HG03060 (cell line): Measurements from ENCODE around the gene UBAP2L.
"Not testable (repeated sequence)": the region's sequence is repeated elsewhere in the genome, so short reads cannot be mapped to it uniquely, and the experiment has no call there.

Experiments used
- ATAC-seq: cut with Tn5 transposase; IDR thresholded peaks from one replicate; pipeline ENCODE4 v1.9.1; 2021; ENCODE audit warnings: low read depth, moderate number of reproducible peaks; ENCODE audit not compliant: unreplicated experiment

Gene UBAP2L

GRCh38 chr1:154307670-154308270 is 87.0 kb downstream of the UBAP2L start:
- ATAC-seq: not testable (repeated sequence)

GRCh38 chr1:154309136-154309535 is 88.4 kb downstream of the UBAP2L start:
- not testable (repeated sequence) for ATAC-seq

GRCh38 chr1:154312229-154313065 is 91.7 kb downstream of the UBAP2L start:
- not testable (repeated sequence) for ATAC-seq

- no peak for ATAC-seq
Observed at GRCh38 chr1:154313066-154313356, 92.3 kb downstream of the UBAP2L start.

- not testable (repeated sequence) for ATAC-seq
Observed at GRCh38 chr1:154314226-154314625, 93.5 kb downstream of the UBAP2L start.

GRCh38 chr1:154316704-154317103 is 95.9 kb downstream of the UBAP2L start:
- no peak for ATAC-seq

- ATAC-seq: no peak
Observed at GRCh38 chr1:154318386-154318785, 97.6 kb downstream of the UBAP2L start.
